K562 (cell line): Measurements from ENCODE around the gene SLC6A9. TPM values are rescaled to one million over a fixed set of nuclear protein-coding genes. Genes with fewer than 3 reads are reported as not detected.
A peak's percentile ranks its signal among the peaks of the same experiment; 100 is the strongest.

Experiments used
- ATAC-seq: fragments of 200-7000 bp; cut with Tn5 transposase; 3 replicates; pipeline ENCODE4 v1.9.1; 2020; ENCODE audit warnings: moderate library complexity
- BruUV-seq: library from RNA; stranded (reverse); fragments of 400-500 nt; replicated peaks from 2 replicates; lab custom pipeline; 2021; lab: Mats Ljungman, UMichigan
- CTCF ChIA-PET: fragments of 300-600 bp; formaldehyde crosslinking; extraction: SDS; loops from one replicate; lab custom pipeline; 2021; ENCODE audit warnings: low intra/inter-chr PET ratio; lab: Yijun Ruan, JAX
- POLR2A ChIA-PET: fragments of 300-600, 350-650 bp; sonication (Branson Sonifier 250); formaldehyde crosslinking; extraction: SDS; loops from one replicate; lab custom pipeline; 2021; ENCODE audit warnings: antibody characterized with exemption, inconsistent platforms; lab: Yijun Ruan, JAX
- DNase-seq, 4 experiments: peaks; one replicate each; pipeline versions ENCODE4 v3.0.0 to v3.0.0-alpha.2; 2011 to 2018; ENCODE audit warnings: low spot score in 3 of 4, mixed read lengths in 3 of 4; ENCODE audit errors: extremely low read depth in 1 of 4
- FAIRE-seq: peaks from 2 replicates; lab custom pipeline; 2011; peaks lifted over from hg19 to GRCh38; lab: Jason Lieb, UNC
- H2AFZ ChIP-seq: 2 replicates; pipeline ENCODE4 v1.6.0; 2011; ENCODE audit warnings: low read depth, low read length, control low read depth, inconsistent platforms
- H3K27ac ChIP-seq: fragments of 200-600 bp; 3 replicates; pipeline ENCODE4 v1.8.0; 2011; ENCODE audit warnings: low read depth, mild to moderate bottlenecking, control low read depth, inconsistent platforms, low read length, moderate library complexity, mixed read lengths; ENCODE audit errors: extremely low read depth
- H3K27me3 ChIP-seq, 2 experiments: fragments of 300-600 bp in 1 of 2; 2 replicates in 1 of 2; 3 replicates in 1 of 2; pipeline versions ENCODE4 v1.6.0 to v1.8.0; 2011; ENCODE audit warnings: inconsistent platforms in 2 of 2, low read length in 2 of 2, mild to moderate bottlenecking in 1 of 2, mixed read lengths in 1 of 2, moderate library complexity in 1 of 2; ENCODE audit not compliant: control insufficient read depth in 2 of 2, insufficient read depth in 2 of 2
- H3K36me3 ChIP-seq: fragments of 300-600 bp; 3 replicates; pipeline ENCODE4 v1.8.0; 2011; ENCODE audit warnings: mild to moderate bottlenecking, low read length, inconsistent platforms; ENCODE audit not compliant: control insufficient read depth, insufficient read depth
- H3K4me1 ChIP-seq, 2 experiments: fragments of 200-600 bp in 1 of 2; replicated peaks in 1 of 2; 2 replicates in 1 of 2; 3 replicates in 1 of 2; pipeline versions ENCODE4 v1.5.1 to v1.8.0; 2011; ENCODE audit warnings: inconsistent platforms in 2 of 2, low read length in 2 of 2, mild to moderate bottlenecking in 1 of 2, mixed read lengths in 1 of 2, moderate library complexity in 1 of 2; ENCODE audit not compliant: control insufficient read depth in 2 of 2, insufficient read depth in 2 of 2
- H3K4me2 ChIP-seq: 2 replicates; pipeline ENCODE4 v1.6.1; 2011; ENCODE audit warnings: low read length, control low read depth, inconsistent platforms, mixed read lengths; ENCODE audit not compliant: insufficient read depth
- H3K4me3 ChIP-seq: fragments of 200-600 bp; sonication (generic), shearing (Covaris generic); 2 replicates; pipeline ENCODE4 v1.5.1; 2016; ENCODE audit warnings: control low read depth, inconsistent platforms
- H3K79me2 ChIP-seq: fragments of 200-600 bp; 3 replicates; pipeline ENCODE4 v1.8.0; 2011; ENCODE audit warnings: low read length, inconsistent platforms; ENCODE audit not compliant: control insufficient read depth, insufficient read depth
- H3K9ac ChIP-seq, 2 experiments: 2 replicates each; pipeline versions ENCODE4 v1.6.0 to v1.6.1; 2011; ENCODE audit warnings: low read depth in 2 of 2, low read length in 2 of 2, control low read depth in 1 of 2, inconsistent platforms in 1 of 2, mild to moderate bottlenecking in 1 of 2, mixed read lengths in 1 of 2; ENCODE audit not compliant: insufficient read depth in 1 of 2
- H3K9me1 ChIP-seq: one replicate; pipeline ENCODE4 v1.6.0; 2011; ENCODE audit warnings: inconsistent platforms, mild to moderate bottlenecking, low read length, moderate library complexity; ENCODE audit not compliant: control insufficient read depth, insufficient read depth
- H3K9me3 ChIP-seq: replicated peaks from 2 replicates; pipeline ENCODE4 v1.5.1; 2011; ENCODE audit warnings: low read depth, low read length, inconsistent platforms; ENCODE audit not compliant: control insufficient read depth, insufficient read depth
- H4K20me1 ChIP-seq: replicated peaks from 2 replicates; pipeline ENCODE4 v1.6.1; 2011; ENCODE audit warnings: low read length, inconsistent platforms, mixed read lengths; ENCODE audit not compliant: control insufficient read depth, insufficient read depth
- ARHGAP35 ChIP-seq: fragments of 450-650 bp; IDR thresholded peaks from 2 replicates; pipeline ENCODE4 v1.6.1; 2018; ENCODE audit not compliant: partially characterized antibody
- ARID1B ChIP-seq: fragments of 450-650 bp; IDR thresholded peaks from 2 replicates; pipeline ENCODE4 v1.6.1; 2016; ENCODE audit warnings: antibody characterized with exemption, mild to moderate bottlenecking, inconsistent platforms
- ARNT ChIP-seq, 2 experiments: fragments of 450-650 bp; IDR thresholded peaks; 2 replicates each; pipeline ENCODE4 v1.6.1; 2016; ENCODE audit warnings: mild to moderate bottlenecking in 1 of 2
- CBX5 ChIP-seq: IDR thresholded peaks from 2 replicates; pipeline ENCODE4 v1.6.1; 2014; ENCODE audit warnings: low read depth, borderline replicate concordance
- EGR1 ChIP-seq: fragments of 450-650 bp; conservative IDR thresholded peaks from 2 replicates; pipeline ENCODE4 v1.6.1; 2017; ENCODE audit warnings: mild to moderate bottlenecking
- FOXA3 ChIP-seq, 2 experiments: fragments of 450-650 bp in 1 of 2; sonication (generic) in 1 of 2; formaldehyde crosslinking; IDR thresholded peaks in 1 of 2; conservative IDR thresholded peaks in 1 of 2; 2 replicates each; pipeline versions ENCODE4 v1.4.0 to v1.8.0; 2020 to 2022; ENCODE audit warnings: mild to moderate bottlenecking in 2 of 2, missing genetic modification reagents in 1 of 2
- MCM5 ChIP-seq: fragments of 450-650 bp; IDR thresholded peaks from 2 replicates; pipeline ENCODE4 v1.6.1; 2016; ENCODE audit warnings: low read depth
- PCBP1 ChIP-seq: fragments of 200-400 bp; formaldehyde crosslinking; IDR thresholded peaks from 2 replicates; pipeline ENCODE4 v1.6.1; 2018; ENCODE audit warnings: mild to moderate bottlenecking, low read depth, low read length; ENCODE audit not compliant: poor library complexity, severe bottlenecking
- SP1 ChIP-seq: sonication (generic); formaldehyde crosslinking; IDR thresholded peaks from 2 replicates; pipeline ENCODE4 v1.8.1; 2022; ENCODE audit warnings: mild to moderate bottlenecking, missing genetic modification reagents
- SP2 ChIP-seq: IDR thresholded peaks from 2 replicates; pipeline ENCODE4 v1.6.1; 2011; ENCODE audit warnings: mild to moderate bottlenecking, low read depth, low read length, moderate library complexity; ENCODE audit not compliant: poor library complexity, severe bottlenecking; ENCODE audit errors: extremely low read depth
- SRSF9 ChIP-seq: fragments of 200-400 bp; formaldehyde crosslinking; IDR thresholded peaks from 2 replicates; pipeline ENCODE4 v1.6.1; 2017; ENCODE audit warnings: low read depth, low read length, borderline replicate concordance
- YY1 ChIP-seq, 3 experiments: IDR thresholded peaks; 2 replicates each; pipeline ENCODE4 v1.6.1; 2011; ENCODE audit warnings: low read length in 2 of 3, mild to moderate bottlenecking in 2 of 3, moderate library complexity in 2 of 3, borderline replicate concordance in 1 of 3, control low read depth in 1 of 3, low read depth in 1 of 3; ENCODE audit not compliant: insufficient read depth in 3 of 3, insufficient replicate concordance in 2 of 3, control insufficient read depth in 1 of 3, insufficient read length in 1 of 3; ENCODE audit errors: extremely low read depth in 1 of 3
- ZNF3 ChIP-seq: fragments of 250-450 bp; sonication (Bioruptor Pico); IDR thresholded peaks from 2 replicates; pipeline ENCODE4 v1.5.0; 2021; ENCODE audit warnings: mild to moderate bottlenecking, moderate library complexity
- ZNF696 ChIP-seq: fragments of 250-450 bp; sonication (Bioruptor Pico); conservative IDR thresholded peaks from 2 replicates; pipeline ENCODE4 v1.4.0; 2020; ENCODE audit warnings: mild to moderate bottlenecking, moderate library complexity
- WGBS: fragments of 100-300 bp; shearing (Covaris generic); methylation state at CpG from one replicate; pipeline ENCODE4 v1.1.6; 2016; ENCODE audit warnings: low coverage, mixed read lengths; ENCODE audit not compliant: insufficient coverage; ENCODE audit errors: missing lambda C conversion rate; 5-methylcytosine and 5-hydroxymethylcytosine counted together
- in situ Hi-C: fragments of 300-500 bp; cut with MboI; formaldehyde crosslinking; loops from 4 replicates; pipeline ENCODE4 v1.15.0; 2018; ENCODE audit warnings: inconsistent platforms, mixed read lengths
- intact Hi-C: fragments of 100-400 bp; cut with micrococcal nuclease; formaldehyde crosslinking; loops from 2 replicates; pipeline ENCODE4 v1.14.2; 2022
- polyA plus RNA-seq, 8 experiments: library from polyadenylated mRNA; depleted of rRNA in 4 of 8; stranded (reverse) in 5 of 8; unstranded in 3 of 8; fragments of >200 nt; fragmentation: Nextera tagmentation in 2 of 8; fragmentation: Illumina TruSeq in 1 of 8; extraction: Ambion mirVana in 2 of 8; extraction: Trizol in 1 of 8; gene quantifications; 2 replicates each; pipeline versions ENCODE4 v1.2.1 to v1.2.3, GENCODE V29; 2011 to 2014; ENCODE audit warnings: inconsistent platforms in 1 of 8, missing spikeins in 1 of 8
- total RNA-seq, 7 experiments: library from RNA; depleted of rRNA in 6 of 7; stranded (reverse); fragments of >200 nt in 6 of 7; fragmentation: Illumina TruSeq in 2 of 7; extraction: Trizol in 2 of 7; gene quantifications; 2 replicates each; pipeline versions ENCODE4 v1.2.1 to v1.2.3, GENCODE V29; 2011 to 2021; ENCODE audit warnings: low replicate concordance in 1 of 7
- TF ChIP-seq, protein P1 (sequence below): fragments of 450-650 bp; formaldehyde crosslinking; conservative IDR thresholded peaks from 2 replicates; pipeline ENCODE4 v1.4.0; 2022; ENCODE audit warnings: mild to moderate bottlenecking, missing genetic modification characterization
- TF ChIP-seq, protein P2 (sequence below): fragments of 450-650 bp; IDR thresholded peaks from 2 replicates; pipeline ENCODE4 v1.6.1; 2016; ENCODE audit warnings: low read depth, mild to moderate bottlenecking, moderate library complexity
- TF ChIP-seq, protein P3 (sequence below): IDR thresholded peaks from 2 replicates; pipeline ENCODE4 v1.6.1; 2012; ENCODE audit warnings: low read depth, low read length, improper control_type of control experiment, borderline replicate concordance

SLC6A9 gene
- total and polyA plus RNA-seq, 9 of the 15 experiments (the other 6 are each of a cell fraction or from before 2014, with no cell fraction given) = 0.17 to 18.7 (median 2.9) TPM

DNA sequence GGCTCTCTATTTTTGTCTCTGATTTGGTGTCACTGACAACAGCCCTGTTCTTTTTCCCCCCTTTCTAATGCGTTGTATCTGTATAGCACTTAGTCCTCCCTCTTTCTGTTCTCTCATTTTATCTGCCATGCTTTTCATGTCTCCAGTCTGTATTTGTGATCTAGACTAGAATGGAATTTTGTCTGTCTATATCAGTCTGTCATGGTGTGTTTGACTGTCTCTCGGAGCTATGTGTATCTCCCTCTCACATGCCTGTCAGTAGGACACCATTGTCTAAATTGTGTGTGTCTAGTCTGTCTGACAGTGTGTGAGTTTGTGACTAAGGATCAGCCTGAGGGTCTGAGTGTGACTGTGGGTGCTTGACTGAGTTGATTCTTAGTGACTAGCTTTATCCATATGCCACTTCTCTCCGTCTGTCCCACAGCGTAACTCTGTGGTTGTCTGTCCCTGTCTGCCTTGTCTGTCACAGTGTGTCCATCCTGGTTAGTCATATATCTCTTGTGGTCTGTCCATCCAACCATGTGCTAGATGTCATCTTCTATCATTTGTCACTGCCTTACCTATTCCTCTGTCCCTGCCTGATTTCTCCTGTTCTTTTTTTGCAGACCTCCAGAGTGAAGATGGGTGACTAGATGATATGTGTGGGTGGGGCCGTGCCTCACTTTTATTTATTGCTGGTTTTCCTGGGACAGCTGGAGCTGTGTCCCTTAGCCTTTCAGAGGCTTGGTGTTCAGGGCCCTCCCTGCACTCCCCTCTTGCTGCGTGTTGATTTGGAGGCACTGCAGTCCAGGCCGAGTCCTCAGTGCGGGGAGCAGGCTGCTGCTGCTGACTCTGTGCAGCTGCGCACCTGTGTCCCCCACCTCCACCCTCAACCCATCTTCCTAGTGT is 53.6 kb downstream of the SLC6A9 start:
- H3K9me1 ChIP-seq = peaks cover 18% of the 10 kb centered on the region
- intact Hi-C loops (no loop called here), in situ Hi-C loops (no loop called here)
- no peaks in the 10 kb centered on the region for H3K9me3 ChIP-seq
- peaks cover 27% of the 10 kb centered on the region for H4K20me1 ChIP-seq
- no peaks in the 10 kb centered on the region for H3K27me3 ChIP-seq
- peaks cover 50 to 81% of the 10 kb centered on the region in 2 experiments for H3K4me1 ChIP-seq
- ATAC-seq (no peak), DNase-seq (peak in 1 of 4 experiments; percentile 47), FAIRE-seq (peak; percentile 11)
- CTCF ChIA-PET = no interaction called here
- no peak overlapping the region for H3K4me3 ChIP-seq
- peaks cover 75% of the 10 kb centered on the region for H3K79me2 ChIP-seq
- 68% methylated on average over 9 of the region's 9 CpGs for WGBS
- POLR2A ChIA-PET = interaction anchor here (0.6 to 2.5 kb wide), 10 partner anchors 11 to 655 kb away, joined by 3 to 10 read pairs (median 4); partner anchors contain the start of gene CCDC24
- peaks cover 65% of the 10 kb centered on the region for H3K36me3 ChIP-seq
- H3K9ac ChIP-seq = peak overlapping the region in 1 of 2 experiments; percentile 97; a peak in 2 of 4 replicates
- H3K27ac ChIP-seq = peak overlapping the region; percentile 26; the same call in 1 of the 3 replicates
- H2AFZ ChIP-seq = no peak overlapping the region
- no TSS peak for BruUV-seq
- peak overlapping the region; percentile 79 for H3K4me2 ChIP-seq
- TF ChIP-seq, protein P1, sequence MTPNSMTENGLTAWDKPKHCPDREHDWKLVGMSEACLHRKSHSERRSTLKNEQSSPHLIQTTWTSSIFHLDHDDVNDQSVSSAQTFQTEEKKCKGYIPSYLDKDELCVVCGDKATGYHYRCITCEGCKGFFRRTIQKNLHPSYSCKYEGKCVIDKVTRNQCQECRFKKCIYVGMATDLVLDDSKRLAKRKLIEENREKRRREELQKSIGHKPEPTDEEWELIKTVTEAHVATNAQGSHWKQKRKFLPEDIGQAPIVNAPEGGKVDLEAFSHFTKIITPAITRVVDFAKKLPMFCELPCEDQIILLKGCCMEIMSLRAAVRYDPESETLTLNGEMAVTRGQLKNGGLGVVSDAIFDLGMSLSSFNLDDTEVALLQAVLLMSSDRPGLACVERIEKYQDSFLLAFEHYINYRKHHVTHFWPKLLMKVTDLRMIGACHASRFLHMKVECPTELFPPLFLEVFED (CRISPR knock-in tag) = no peak
- TF ChIP-seq ZNF3 (CRISPR knock-in tag) (no peak), CBX5 (no peak), ZNF696 (CRISPR knock-in tag) (no peak), SP1 (peak; percentile 50; the same call in 1 of the 2 replicates), ARID1B (no peak), ARHGAP35 (peak; percentile 67), YY1 (IDR thresholded peaks at IDR 0.05; ENCODE audit: borderline replicate concordance in 1 of 3, control insufficient read depth in 1 of 3, extremely low read depth in 1 of 3, insufficient read depth in 3 of 3, insufficient read length in 1 of 3, insufficient replicate concordance in 2 of 3, low read depth in 1 of 3, low read length in 2 of 3) (no peak), MCM5 (no peak), SRSF9 (no peak), FOXA3 (CRISPR knock-in tag; conservative IDR thresholded peaks at IDR 0.05 in 1 of 2, IDR thresholded peaks at IDR 0.05 in 1 of 2) (0 out of 4 replicates have a peak, but pooled peaks of 1 of the 2 experiments have one; percentile 70), EGR1 (0 out of 2 replicates have a peak, but pooled peaks have one; percentile 13), PCBP1 (no peak), SP2 (no peak), ARNT (IDR thresholded peaks at IDR 0.05) (no peak)
- TF ChIP-seq, protein P2, sequence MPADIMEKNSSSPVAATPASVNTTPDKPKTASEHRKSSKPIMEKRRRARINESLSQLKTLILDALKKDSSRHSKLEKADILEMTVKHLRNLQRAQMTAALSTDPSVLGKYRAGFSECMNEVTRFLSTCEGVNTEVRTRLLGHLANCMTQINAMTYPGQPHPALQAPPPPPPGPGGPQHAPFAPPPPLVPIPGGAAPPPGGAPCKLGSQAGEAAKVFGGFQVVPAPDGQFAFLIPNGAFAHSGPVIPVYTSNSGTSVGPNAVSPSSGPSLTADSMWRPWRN = no peak
- TF ChIP-seq, protein P3, sequence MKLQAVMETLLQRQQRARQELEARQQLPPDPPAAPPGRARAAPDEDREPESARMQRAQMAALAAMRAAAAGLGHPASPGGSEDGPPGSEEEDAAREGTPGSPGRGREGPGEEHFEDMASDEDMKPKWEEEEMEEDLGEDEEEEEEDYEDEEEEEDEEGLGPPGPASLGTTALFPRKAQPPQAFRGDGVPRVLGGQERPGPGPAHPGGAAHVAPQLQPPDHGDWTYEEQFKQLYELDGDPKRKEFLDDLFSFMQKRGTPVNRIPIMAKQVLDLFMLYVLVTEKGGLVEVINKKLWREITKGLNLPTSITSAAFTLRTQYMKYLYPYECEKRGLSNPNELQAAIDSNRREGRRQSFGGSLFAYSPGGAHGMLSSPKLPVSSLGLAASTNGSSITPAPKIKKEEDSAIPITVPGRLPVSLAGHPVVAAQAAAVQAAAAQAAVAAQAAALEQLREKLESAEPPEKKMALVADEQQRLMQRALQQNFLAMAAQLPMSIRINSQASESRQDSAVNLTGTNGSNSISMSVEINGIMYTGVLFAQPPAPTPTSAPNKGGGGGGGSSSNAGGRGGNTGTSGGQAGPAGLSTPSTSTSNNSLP = no peak
